HL-60/S4 (cell line): ENCODE data around the gene SOBP.

Experiments used
- in situ Hi-C: fragments of 300-500 bp; cut with MboI; formaldehyde crosslinking; loops from 2 replicates; pipeline ENCODE4 v1.14.3; 2022; ENCODE audit warnings: low sequenced_read_pairs

Gene SOBP

GRCh38 chr6:107582086-107582485 is 92.2 kb downstream of the SOBP start:
- in situ Hi-C loops, result no loop called here

- in situ Hi-C loops, result no loop called here
Observed at GRCh38 chr6:107584726-107585125, 94.8 kb downstream of the SOBP start.

DNA sequence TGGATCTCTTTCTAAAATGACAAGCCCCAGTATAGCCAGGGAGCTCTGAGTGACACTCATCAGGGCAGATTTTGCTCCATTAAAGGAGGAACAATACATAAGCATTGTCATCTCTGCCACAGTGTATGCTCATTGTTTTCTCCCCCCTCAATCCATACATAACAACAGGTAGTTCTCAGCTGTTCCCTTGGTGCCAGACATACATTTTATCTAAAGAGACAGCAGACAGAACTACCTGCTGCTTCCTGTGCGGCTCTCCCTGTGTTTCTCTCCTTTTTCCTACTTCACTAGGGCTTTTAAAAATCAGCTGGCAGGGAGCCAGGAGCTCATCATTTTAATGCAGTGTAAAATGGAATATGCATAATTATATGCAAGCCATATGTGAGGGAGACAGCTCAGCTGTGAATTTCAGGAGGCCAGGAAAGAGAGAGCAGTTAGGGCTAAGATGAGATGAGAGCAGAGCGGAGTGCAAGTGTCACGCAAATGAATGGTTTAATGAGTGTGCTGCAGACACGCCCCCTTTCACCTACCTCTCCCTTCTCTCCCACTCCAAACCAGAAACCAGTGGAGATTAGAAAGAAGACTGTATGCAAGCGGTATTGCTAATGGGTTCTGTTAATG is 96.0 kb downstream of the SOBP start:
- in situ Hi-C loops, result no loop called here

GRCh38 chr6:107587451-107587850 is 97.5 kb downstream of the SOBP start:
- in situ Hi-C loops, result no loop called here

DNA sequence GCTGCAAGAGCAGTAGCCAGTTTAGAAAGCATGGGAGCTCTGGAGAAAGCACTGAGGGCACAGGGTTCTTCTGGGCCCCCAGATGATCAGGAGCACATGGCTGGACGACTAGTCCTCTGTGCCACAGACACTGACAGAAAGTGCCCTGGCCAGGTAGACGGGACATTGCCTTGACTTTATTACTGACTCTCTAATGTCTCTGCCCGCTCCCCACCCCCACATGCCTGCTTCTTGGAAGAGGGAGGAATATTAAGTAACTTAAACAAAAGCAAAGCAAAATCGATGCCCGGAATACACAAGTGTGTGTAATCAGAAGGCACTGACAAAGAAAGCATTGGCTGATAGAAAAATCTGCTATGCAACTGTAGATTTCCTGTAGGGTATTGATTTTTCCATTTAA is 99.3 kb downstream of the SOBP start:
- in situ Hi-C loops, result no loop called here

- in situ Hi-C loops, result no loop called here
Observed at GRCh38 chr6:107589934-107590333, 100.0 kb downstream of the SOBP start.

DNA sequence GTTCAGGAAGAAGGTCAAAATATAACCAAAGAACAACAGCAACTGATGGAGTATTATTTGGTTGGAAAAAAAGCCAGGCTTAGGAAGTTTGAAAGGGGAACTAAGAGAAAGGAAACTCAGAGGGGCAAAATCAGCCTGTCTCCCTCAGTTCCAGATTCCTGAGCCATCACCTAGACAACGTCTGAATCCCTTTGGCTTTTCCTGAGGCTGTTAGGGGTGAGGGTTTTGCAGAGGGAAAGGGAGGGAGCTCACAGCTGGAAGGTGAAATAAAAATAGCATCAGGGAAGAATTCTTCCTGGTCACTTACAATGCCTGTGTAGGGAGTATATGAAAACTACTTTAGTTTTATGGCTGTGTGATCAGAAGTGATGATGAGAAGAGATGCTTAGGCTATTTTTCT is 100.5 kb downstream of the SOBP start:
- in situ Hi-C loops, result no loop called here

DNA sequence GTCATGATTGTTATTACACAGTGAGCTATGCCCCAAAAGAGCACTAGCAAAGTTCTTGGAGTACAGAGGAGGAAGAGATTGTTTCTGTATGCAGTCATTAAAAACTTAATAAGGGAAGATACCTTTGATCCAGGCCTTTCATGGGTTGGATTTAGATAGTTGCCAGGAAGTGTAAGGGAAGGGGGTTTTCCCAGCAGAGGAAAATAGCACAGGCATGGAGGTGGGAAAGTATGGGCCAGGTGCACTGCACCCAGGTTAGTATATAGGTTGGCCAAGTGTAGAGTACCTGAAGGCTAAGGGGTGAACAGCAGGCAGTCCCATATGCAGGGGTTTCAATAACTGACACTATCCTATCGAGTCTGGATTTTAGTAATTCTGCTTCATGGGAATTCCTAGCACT is 101.4 kb downstream of the SOBP start:
- in situ Hi-C loops, result no loop called here

DNA sequence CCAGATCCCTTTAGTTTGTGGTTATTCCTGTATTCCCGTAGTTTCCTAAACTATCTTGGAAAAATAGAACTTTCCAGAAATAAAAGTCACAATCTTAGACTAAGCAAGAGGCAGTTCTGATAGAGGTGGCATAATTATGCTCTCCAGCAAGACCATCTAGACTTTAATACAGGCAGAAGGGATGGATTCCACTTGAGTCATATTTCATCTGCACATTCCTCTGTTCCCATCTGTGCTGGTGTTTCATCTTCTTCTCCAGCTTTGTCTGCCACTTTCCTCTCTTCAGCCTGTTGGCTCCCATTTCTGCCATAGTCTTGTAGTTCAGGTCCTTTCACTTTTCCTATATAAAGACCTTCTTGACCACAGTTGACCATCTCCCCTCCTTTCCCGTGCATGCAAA is 102.9 kb downstream of the SOBP start:
- in situ Hi-C loops, result no loop called here

DNA sequence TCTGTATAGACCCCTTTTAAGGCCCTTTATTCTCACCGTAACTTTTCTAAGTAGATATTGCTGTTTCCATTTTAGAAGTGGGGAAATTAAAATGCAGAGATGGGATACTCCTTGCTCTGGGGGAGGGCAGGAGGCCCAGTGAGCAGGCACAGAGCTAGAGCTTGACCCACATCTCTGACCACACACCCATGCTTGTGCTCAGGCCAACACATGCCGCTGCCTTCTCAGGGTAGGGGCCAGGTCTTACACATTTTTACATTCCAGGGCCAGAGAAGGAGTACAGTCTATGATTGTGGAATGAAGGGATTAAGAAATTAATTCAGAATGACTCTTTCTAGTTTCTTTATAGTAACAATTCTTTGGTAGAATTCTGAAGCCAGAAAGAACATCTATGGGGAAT is 104.8 kb downstream of the SOBP start:
- in situ Hi-C loops, result no loop called here

DNA sequence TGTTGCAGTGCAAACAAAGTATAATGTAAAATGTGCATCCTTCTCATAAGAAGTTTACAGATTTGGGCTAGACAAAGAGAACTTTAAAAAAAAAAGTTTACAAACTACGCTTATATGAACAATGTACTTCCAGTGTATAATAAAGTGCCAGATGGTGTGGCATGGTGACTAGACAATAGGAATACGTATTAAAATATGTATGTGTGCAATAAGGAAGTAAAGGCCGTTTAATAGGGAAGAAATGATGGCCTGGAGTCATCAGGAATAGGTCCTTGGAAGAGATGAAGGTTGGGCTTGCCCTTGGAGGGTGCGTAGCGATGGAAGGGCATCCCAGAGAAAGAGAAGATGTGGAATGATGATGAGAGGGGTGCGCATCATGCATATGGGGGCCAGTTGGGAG is 108.2 kb downstream of the SOBP start:
- in situ Hi-C loops, result no loop called here

- in situ Hi-C loops, result no loop called here
Observed at GRCh38 chr6:107599043-107599442, 109.1 kb downstream of the SOBP start.

GRCh38 chr6:107600121-107600520 is 110.2 kb downstream of the SOBP start:
- in situ Hi-C loops, result no loop called here

DNA sequence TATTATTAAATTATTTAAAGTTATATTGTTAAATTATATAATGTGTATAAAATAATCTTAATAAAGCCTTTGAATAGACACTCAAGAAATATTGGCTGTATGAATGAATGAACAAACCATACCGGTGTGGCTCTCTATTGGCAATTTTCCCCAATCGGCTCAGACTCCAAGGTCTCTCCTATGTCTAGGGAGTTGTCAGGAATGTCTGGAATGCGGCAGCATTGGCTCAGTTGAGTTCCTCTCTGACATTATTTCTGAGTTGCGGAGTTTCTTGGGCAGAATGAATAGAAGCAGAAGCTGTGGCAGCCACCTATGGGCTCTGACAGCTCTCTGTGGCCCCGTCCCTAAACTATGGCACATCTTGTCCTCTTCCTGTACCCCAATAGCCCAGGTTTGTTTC is 111.0 kb downstream of the SOBP start:
- in situ Hi-C loops, result no loop called here

GRCh38 chr6:107601406-107601805 is 111.5 kb downstream of the SOBP start:
- in situ Hi-C loops, result no loop called here

- in situ Hi-C loops, result no loop called here
Observed at GRCh38 chr6:107602321-107603005, 112.5 kb downstream of the SOBP start.

DNA sequence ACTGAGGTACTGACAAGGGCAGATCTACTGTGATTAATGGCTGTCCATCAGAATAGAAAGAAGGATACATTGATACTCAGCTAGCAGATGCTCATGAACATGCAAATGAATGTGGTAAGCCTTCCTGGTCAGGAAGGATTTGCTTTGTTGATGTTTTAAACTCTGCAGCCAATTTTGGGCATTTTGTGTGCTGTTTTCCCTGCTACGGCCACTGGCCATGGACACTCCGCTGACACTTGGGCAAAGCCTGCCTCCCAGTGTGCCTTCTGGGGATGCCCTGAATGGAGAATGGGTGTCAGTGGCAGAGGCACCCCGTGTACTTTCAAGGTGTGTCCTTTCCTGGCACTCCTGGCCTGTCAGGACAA is 113.1 kb downstream of the SOBP start:
- in situ Hi-C loops, result no loop called here

- in situ Hi-C loops, result no loop called here
Observed at GRCh38 chr6:107604549-107604948, 114.6 kb downstream of the SOBP start.

DNA sequence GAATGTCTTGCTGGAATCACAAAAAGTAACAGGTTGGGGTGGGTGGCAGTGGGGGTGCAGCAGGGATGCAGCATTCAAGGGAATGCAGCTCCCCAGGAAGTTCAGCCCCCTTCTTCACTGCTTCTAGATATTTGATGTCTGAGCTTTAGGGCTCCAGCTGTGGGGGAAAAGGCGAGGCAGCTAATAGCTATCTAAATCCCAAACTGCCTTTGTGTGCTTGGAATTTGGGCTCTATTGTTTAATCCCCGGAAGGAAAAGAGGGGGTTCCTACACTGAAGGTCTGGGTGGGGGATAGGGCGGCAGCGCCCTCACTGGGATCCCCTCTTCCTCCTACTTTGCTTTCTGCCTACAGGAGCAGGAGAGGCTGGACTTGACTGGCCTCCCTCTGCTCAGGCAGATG is 116.5 kb downstream of the SOBP start:
- in situ Hi-C loops, result no loop called here

DNA sequence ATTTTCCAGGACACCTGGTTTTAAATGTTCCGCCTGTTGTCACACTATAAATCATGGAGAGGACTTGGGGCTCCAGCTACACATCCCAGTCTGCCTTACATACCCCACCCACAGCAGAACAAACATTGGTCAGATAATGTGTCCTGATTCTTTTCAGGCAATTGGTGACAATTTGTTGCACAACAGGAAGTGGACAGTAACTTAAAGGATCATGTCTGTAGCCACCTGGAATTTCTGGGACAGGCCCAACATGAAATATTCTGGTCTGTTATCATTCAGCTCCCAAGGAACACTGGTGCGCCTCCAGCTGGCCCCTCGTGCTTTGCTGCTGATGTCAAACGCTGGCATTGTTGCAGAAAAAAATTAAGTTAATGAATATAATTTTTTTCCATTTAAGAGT is 117.2 kb downstream of the SOBP start:
- in situ Hi-C loops, result no loop called here

GRCh38 chr6:107611094-107611810 is 121.3 kb downstream of the SOBP start:
- in situ Hi-C loops, result no loop called here

GRCh38 chr6:107612762-107613415 is 123.0 kb downstream of the SOBP start:
- in situ Hi-C loops, result no loop called here
